Measurements from ENCODE around the gene ZGPAT. TPM values are rescaled to one million over a fixed set of nuclear protein-coding genes. Genes with fewer than 3 reads are reported as not detected.

ZGPAT gene
- total and polyA plus RNA-seq, 12 donors, result 11.8 to 44.7 (median 16.1) TPM

GRCh38 chr20:63736893-63737694 lies 29.3 kb downstream of the ZGPAT start:
- Histone ChIP-seq H3K4me3 (peak overlapping the region in 7 of 10 donors; percentile 26 to 79 (median 61)), H3K27ac (peak overlapping the region in 1 of 10 donors; percentile 89), H3K27me3 (peaks cover 0 to 19% (median 0%) of the 10 kb centered on the region in 7 donors), H3K9me3 (no peaks in the 10 kb centered on the region), H3K36me3 (peaks cover 0 to 51% (median 18%) of the 10 kb centered on the region in 9 donors), H3K4me1 (peaks cover 28 to 45% (median 38%) of the 10 kb centered on the region in 9 donors)
- ATAC-seq, result no peak
- no peak for TF ChIP-seq CTCF (IDR thresholded peaks at IDR 0.05)
- no peak for DNase-seq
- WGBS, 2 donors, result 50 to 54% methylated on average over 28 to 30 of the region's 30 CpGs
- intact Hi-C loops (cut with DNase I), result loop anchor here in 1 of 10 donors (10.0 kb wide), 1 partner anchor 82 kb away; the partner anchor contains the start of genes RTEL1 and STMN3

GRCh38 chr20:63737695-63737944 lies 29.8 kb downstream of the ZGPAT start:
- 4 to 14% methylated on average over 23 to 26 of the region's 26 CpGs for WGBS, 2 donors
- intact Hi-C loops (cut with DNase I), result loop anchor here in 1 of 10 donors (10.0 kb wide), 1 partner anchor 83 kb away; the partner anchor contains the start of genes RTEL1 and STMN3
- ATAC-seq, result no peak
- H3K36me3 ChIP-seq, result peaks cover 0 to 56% (median 21%) of the 10 kb centered on the region in 9 donors
- H3K27ac ChIP-seq, result peak overlapping the region in 1 of 10 donors; percentile 89
- peaks cover 0 to 19% (median 0%) of the 10 kb centered on the region in 7 donors for H3K27me3 ChIP-seq
- H3K9me3 ChIP-seq, result no peaks in the 10 kb centered on the region
- no peak for TF ChIP-seq CTCF (IDR thresholded peaks at IDR 0.05)
- H3K4me1 ChIP-seq, result peaks cover 28 to 51% (median 38%) of the 10 kb centered on the region in 9 donors
- DNase-seq, result no peak
- H3K4me3 ChIP-seq, result peak overlapping the region in 9 of 10 donors; percentile 1 to 79 (median 42)

- H3K36me3 ChIP-seq, result peaks cover 0 to 59% (median 26%) of the 10 kb centered on the region in 9 donors
- DNase-seq, result no peak
- no peaks in the 10 kb centered on the region for H3K9me3 ChIP-seq
- H3K4me3 ChIP-seq, result peak overlapping the region; percentile 1 to 79 (median 61)
- no peak for ATAC-seq
- peaks cover 0 to 19% (median 0%) of the 10 kb centered on the region in 7 donors for H3K27me3 ChIP-seq
- intact Hi-C loops (cut with DNase I), result loop anchor here in 1 of 10 donors (10.0 kb wide), 1 partner anchor 83 kb away; the partner anchor contains the start of genes RTEL1 and STMN3
- H3K4me1 ChIP-seq, result peaks cover 31 to 52% (median 38%) of the 10 kb centered on the region in 9 donors
- H3K27ac ChIP-seq, result peak overlapping the region in 8 of 10 donors; percentile 89 to 97 (median 95)
- no peak for TF ChIP-seq CTCF (IDR thresholded peaks at IDR 0.05)
- WGBS, 2 donors, result 30% methylated on average over 32 to 43 of the region's 43 CpGs
These were observed 30.3 kb downstream of the ZGPAT start for GRCh38 chr20:63737945-63738686.

GRCh38 chr20:63738687-63739129 lies 30.9 kb downstream of the ZGPAT start:
- peak overlapping the region; percentile 72 to 98 (median 95) for H3K27ac ChIP-seq
- no peaks in the 10 kb centered on the region for H3K9me3 ChIP-seq
- peaks cover 0 to 19% (median 0%) of the 10 kb centered on the region in 7 donors for H3K27me3 ChIP-seq
- ATAC-seq (peak; percentile 32 to 53 (median 44)), DNase-seq (peak; percentile 67 to 78)
- 10 to 17% methylated on average over 26 of the region's 26 CpGs for WGBS, 2 donors
- peaks cover 31 to 52% (median 38%) of the 10 kb centered on the region in 9 donors for H3K4me1 ChIP-seq
- peaks cover 0 to 59% (median 26%) of the 10 kb centered on the region in 9 donors for H3K36me3 ChIP-seq
- TF ChIP-seq CTCF (IDR thresholded peaks at IDR 0.05), result peak in 1 of 9 donors; percentile 5
- H3K4me3 ChIP-seq, result peak overlapping the region; percentile 38 to 79 (median 62)
- intact Hi-C loops (cut with DNase I), result loop anchor here in 1 of 10 donors (10.0 kb wide), 1 partner anchor 84 kb away; the partner anchor contains the start of genes RTEL1 and STMN3
